HG03442 (cell line): ENCODE data around the gene OR5AK2.
"Not testable (repeated sequence)": the region's sequence is repeated elsewhere in the genome, so short reads cannot be mapped to it uniquely, and the experiment has no call there.

Source experiments
- ATAC-seq: cut with Tn5 transposase; IDR thresholded peaks from one replicate; pipeline ENCODE4 v1.9.1; 2021; ENCODE audit warnings: mild to moderate bottlenecking, moderate library complexity; ENCODE audit not compliant: unreplicated experiment

The OR5AK2 gene, protein sequence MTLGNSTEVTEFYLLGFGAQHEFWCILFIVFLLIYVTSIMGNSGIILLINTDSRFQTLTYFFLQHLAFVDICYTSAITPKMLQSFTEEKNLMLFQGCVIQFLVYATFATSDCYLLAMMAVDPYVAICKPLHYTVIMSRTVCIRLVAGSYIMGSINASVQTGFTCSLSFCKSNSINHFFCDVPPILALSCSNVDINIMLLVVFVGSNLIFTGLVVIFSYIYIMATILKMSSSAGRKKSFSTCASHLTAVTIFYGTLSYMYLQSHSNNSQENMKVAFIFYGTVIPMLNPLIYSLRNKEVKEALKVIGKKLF

DNA sequence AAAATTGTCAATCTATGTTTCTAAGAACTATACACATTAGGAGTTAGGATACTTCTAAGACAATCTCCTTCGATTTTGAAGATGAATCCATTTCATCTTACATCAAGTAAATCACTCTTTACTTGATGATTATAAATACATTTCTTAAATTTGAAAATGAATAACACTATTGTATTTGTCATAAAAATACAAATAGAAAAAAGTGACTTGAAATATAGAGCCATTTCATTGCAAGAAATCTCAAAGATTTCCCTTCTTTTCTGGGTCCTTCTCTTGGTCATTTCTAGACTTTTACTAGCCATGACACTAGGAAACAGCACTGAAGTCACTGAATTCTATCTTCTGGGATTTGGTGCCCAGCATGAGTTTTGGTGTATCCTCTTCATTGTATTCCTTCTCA, at the start of gene OR5AK2:
Gene OR5AK2 (plus strand): TSS at position 301 of the 400 bp plus-strand sequence. CDS start 0 bp downstream, at position 301.
- no peak for ATAC-seq

DNA sequence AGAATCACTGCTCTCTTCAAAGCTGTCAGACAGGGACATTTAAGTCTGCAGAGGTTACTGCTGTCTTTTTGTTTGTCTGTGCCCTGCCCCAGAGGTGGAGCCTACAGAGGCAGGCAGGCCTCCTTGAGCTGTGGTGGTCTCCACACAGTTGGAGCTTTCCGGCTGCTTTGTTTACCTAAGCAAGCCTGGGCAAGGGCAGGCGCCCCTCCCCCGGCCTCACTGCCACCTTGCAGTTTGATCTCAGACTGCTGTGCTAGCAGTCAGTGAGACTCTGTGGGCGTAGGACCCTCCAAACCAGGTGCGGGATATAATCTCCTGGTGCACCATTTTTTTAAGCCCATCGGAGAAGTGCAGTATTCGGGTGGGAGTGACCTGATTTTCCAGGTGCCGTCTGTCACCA, 43.2 kb upstream of the OR5AK2 start:
- not testable (repeated sequence) for ATAC-seq

DNA sequence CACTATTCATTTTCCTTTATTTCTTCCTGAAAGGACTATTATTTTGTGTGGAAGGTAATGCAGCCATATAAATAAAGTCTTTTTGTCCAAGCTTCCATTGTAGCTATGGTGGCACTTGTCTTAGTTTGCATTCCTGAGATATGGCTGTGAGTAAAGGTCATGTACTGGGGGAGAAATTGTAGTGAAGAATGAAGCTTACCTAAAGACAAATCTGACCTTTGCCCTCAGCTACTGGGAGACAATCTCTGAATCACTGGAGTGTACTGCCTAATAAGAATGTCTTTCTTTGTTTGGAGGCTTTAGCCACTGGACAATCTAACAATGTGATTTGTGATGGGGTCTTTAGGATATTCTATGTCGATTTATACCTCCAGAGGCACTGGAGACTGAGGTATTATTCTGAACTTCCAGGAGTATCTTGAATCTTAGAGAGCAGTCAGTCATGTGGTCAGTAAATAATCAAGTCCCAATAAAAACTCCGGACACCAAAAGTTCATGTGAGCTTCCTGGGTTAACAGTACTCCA, 39.7 kb upstream of the OR5AK2 start:
- no peak for ATAC-seq

DNA sequence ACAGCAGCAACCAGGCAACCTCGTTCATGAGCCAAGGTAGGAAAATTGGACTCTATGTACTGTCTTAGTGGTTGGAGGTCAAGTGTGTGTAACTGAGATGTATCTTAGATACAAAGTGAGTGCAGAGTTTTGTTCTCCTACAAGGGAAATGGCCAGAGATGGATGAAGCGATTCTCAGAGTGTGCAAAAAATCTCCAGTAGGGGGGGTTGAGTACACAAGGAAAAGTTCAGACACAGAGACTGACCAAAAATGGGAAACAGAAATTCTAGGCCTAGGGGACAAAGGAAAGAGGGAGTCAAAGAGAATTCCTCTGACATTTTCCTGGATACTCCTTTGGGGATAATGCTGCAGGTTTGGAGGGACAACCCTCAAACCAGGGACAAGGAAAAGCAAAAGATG, 38.2 kb upstream of the OR5AK2 start:
- ATAC-seq: no peak

DNA sequence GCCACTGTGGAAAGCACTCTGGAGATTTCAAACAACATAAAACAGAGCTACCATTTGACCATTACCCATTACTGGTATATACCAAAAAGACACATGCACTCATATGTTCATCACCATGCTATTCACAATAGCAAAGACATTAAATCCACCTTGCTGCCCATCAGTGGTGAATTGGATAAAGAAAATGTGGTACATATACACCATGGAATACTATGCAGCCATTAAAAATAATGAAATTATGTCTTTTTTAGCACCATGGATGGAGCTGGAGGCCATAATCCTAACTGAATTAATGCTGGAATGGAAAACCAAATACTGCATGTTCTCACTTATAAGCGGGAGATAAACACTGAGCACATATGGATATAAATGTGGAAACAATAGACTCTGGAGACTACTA, 34.8 kb upstream of the OR5AK2 start:
- ATAC-seq: not testable (repeated sequence)

DNA sequence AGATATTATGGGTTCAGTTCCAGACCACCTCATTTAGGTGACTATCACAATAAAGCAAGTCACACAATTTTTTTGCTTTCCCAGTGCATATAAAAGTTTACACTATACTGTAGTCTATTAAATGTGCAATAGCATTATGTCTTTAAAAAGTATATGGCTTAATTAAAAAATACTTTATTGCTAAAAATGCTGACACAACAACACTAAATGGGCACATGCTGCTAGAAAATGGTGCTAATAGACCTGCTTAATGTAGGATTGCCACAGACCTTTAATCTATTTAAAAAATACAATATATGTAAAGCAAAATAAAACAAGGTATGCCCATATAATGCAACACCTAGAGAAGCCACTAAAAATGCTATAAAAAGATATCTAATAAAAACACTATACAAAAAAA, 27.1 kb upstream of the OR5AK2 start:
- ATAC-seq: no peak

DNA sequence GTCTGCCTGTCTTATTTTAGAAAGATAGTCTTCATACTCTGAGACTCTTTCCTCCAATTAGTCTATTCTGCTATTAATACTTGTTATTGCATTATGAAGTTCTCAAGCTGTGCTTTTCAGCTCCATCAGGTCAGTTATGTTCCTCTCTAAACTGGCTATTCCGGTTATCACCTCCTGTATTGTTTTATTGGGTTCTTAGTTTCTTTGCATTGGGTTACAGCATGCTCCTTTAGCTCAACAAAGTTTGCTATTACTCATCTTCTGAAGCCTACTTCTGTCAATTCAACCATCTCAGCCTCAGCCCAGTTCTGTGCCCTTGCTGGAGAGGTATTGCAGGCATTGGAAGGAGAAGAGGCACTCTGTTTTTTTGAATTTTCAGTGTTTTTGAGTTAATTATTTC, 21.0 kb upstream of the OR5AK2 start:
- ATAC-seq: no peak

DNA sequence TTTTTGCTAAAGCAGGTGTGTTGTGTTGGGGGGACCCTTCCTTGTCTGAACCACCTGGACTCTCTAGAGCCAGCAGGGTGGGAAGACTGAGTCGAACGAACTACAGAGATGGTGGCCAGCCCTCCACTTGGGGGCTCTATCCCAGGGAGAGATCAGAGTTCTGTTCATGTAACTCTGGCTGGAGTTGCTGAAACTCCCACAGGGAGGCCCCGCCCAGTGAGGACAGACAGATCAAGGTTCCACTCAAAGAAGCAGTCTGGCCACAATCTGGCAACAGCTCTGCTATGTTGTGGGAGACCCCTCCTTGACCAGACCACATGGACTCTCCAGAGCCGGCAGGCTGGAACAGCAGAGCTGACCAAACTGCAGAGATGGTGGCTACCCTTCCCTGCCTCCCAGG, 20.2 kb upstream of the OR5AK2 start:
- ATAC-seq: no peak

DNA sequence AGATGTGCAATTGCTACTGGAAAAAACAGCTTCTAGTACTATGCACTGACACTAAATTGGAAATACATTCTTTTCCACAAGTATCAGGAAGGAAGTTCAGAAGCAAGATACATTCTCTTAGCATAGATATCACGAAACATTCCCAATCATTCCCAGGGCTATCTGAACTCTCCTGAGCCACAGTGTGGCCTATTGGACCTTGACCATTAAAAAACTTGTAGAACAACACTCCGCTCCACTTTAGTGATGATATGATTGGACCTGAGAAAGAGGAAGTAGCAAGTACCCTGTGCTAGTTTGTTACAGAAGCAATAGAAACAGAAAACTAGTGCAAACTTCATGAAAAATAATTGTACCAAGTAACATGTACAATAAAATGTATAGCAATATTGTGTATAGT, 11.4 kb upstream of the OR5AK2 start:
- ATAC-seq: no peak

DNA sequence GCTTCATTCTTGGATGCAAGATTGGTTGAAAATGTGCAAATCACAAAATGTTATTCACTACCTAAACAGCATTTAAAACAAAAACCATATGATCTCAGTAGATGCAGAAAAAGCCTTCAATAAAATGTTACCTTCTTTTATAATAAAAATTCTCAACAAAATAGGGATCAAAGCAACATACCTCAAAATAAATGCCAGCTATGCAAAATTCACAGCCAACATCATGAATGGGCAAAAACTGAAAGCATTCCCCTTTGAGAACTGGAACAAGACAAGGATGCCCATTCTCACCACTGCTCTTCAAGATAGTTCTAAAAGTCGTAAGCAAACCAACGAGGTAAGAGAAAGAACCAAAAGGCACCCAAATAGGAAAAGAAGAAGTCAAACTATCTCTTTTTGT, 2.0 kb downstream of the OR5AK2 start:
- ATAC-seq: no peak

DNA sequence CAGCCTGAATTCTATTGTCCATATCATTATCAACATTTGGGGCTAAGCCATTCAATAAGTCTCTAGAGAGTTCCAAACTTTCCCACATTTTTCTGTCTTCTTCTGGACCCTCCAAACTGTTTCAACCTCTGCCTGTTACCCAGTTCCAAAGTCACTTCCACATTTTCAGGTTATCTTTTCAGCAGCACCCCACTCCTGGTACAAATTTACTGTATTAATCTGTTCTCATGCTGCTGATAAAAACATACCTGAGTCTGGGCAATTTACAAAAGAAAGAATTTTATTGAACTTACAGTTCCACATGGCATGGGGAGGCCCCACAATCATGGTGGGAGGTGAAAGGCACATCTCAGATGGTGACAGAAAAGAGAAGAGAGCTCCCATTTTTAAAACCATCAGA, 5.8 kb downstream of the OR5AK2 start:
- no peak for ATAC-seq

DNA sequence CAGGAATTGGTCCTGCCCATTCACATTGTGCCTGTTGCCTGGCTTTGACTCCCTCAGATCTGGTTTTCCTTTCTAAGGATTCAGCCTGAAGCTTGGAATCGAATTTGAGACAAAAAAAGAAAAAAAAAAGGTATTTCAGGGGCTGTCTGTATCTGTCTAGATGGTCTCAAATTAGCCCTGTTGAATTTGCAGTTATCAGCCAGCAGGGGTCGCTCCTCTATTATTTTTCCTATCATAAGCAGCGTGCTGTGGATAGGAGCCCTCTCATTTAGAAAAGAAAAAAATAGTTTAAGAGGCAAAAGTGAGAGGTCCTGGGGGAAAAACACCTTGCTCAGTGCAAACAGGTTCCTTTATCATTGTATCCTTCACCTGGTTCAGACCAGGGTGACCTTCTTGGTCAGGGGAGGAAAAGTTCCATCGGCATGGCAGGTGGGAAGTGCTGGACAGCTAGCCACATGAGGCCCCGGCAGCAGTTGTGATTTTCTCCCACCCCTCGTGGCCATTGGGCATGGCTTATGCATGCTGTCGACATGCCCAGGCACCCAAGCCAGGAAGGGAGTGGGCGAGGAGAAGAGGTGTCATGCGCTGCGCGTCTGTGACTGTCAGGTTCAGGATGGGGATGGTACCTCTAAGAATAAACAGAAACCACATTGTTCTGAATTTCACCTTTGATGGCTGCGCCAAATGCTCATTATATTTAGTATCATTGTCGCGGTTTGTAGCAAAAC, 13.1 kb downstream of the OR5AK2 start:
- ATAC-seq: no peak

DNA sequence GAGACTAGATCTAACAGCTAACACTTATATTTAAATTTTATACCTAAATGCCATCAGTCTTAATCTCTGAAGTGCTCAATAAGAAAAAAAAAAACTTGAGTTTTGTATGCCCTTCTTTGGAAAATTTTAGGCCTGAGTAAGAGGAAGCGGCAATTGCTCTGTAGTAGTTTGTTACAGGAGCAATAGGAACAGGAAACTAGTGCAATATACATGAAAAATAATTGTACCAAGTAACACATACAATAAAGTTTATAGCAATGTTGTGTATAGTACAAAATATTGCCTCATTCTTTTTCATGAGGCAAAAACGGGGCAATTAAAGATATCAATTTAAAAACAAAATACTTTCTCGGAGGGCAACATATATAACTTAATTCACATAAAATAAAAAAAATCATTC, 19.7 kb downstream of the OR5AK2 start:
- no peak for ATAC-seq

DNA sequence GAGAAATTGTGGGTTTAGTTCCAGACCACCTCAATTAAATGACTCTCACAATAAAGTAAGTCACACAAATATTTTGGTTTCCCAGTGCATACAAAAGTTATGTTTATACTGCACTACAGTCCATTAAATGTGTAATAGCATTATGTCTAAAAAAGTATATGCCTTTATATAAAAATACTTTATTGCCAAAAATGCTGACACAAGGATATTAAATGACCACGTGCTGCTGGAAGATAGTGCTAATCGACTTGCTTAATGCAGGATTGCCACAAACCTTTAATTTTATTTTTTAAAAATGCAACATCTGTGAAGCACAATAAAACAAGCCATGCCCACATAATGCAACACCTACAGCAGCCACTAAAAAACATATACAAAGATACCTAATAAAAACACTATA, 27.0 kb downstream of the OR5AK2 start:
- ATAC-seq: no peak

DNA sequence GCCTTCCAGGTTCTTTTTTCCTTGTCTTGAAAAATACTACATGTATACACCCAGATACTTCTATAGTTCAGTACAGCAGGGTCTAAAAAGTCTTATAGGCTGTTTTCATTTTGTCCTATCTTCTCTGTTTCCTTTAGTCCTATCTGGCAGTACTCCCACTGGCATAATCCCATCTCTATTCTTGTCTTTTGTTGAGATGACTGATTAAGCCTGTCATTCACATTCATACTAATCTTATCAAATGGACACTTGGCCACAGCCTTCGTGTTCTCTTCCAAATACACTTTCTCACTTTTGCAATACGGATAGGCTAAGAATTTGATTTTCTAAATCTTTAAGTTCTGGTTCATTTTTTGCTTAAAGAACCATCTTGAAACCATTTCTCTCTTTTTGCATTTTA, 42.8 kb downstream of the OR5AK2 start:
- no peak for ATAC-seq
